Endothelial cell of umbilical vein (primary cell): ENCODE results near the gene RAB38. TPM values are rescaled to one million over a fixed set of nuclear protein-coding genes. Genes with fewer than 3 reads are reported as not detected.

ENCODE experiments used
- BruUV-seq: library from RNA; stranded (reverse); fragments of 400-500 nt; replicated peaks from 2 replicates; lab custom pipeline; 2021; lab: Mats Ljungman, UMichigan
- CTCF ChIA-PET: fragments of 300-600, 350-600 bp; sonication (Branson Sonifier 250); formaldehyde crosslinking; loops from one replicate; lab custom pipeline; 2021; ENCODE audit warnings: antibody characterized with exemption, inconsistent platforms; lab: Charles Lee
- POLR2A ChIA-PET: fragments of 300-600, 350-600 bp; sonication (Branson Sonifier 250); formaldehyde crosslinking; loops from one replicate; lab custom pipeline; 2021; ENCODE audit warnings: antibody characterized with exemption, inconsistent platforms; lab: Charles Lee
- DNase-seq: peaks from one replicate; pipeline ENCODE4 v3.0.0-alpha.2; 2011; ENCODE audit warnings: low read depth, low spot score
- FAIRE-seq: peaks from 2 replicates; lab custom pipeline; 2011; peaks lifted over from hg19 to GRCh38; lab: Jason Lieb, UNC
- H2AFZ ChIP-seq: 2 replicates; pipeline ENCODE4 v1.6.0; 2012; ENCODE audit warnings: low read depth, low read length, control low read depth, inconsistent platforms
- H3K27ac ChIP-seq: 2 replicates; pipeline ENCODE4 v1.5.1; 2011; ENCODE audit warnings: low read depth, mild to moderate bottlenecking, control low read depth, low read length, moderate library complexity; ENCODE audit not compliant: insufficient read depth
- H3K27me3 ChIP-seq, 2 experiments: 2 replicates each; pipeline versions ENCODE4 v1.6.0 to v1.6.1; 2011; ENCODE audit warnings: low read length in 2 of 2, mixed read lengths in 1 of 2; ENCODE audit not compliant: control insufficient read depth in 2 of 2, insufficient read depth in 2 of 2
- H3K36me3 ChIP-seq, 2 experiments: 2 replicates in 1 of 2; 3 replicates in 1 of 2; pipeline ENCODE4 v1.5.1; 2011; ENCODE audit warnings: low read length in 2 of 2, mild to moderate bottlenecking in 1 of 2, moderate library complexity in 1 of 2; ENCODE audit not compliant: control insufficient read depth in 2 of 2, insufficient read depth in 2 of 2; ENCODE audit errors: extremely low read depth in 1 of 2
- H3K4me1 ChIP-seq: 3 replicates; pipeline ENCODE4 v1.5.1; 2011; ENCODE audit warnings: mild to moderate bottlenecking, low read length; ENCODE audit not compliant: control insufficient read depth, insufficient read depth; ENCODE audit errors: extremely low read depth
- H3K4me2 ChIP-seq: 2 replicates; pipeline ENCODE4 v1.6.1; 2011; ENCODE audit warnings: low read length, control low read depth, mixed read lengths; ENCODE audit not compliant: insufficient read depth
- H3K4me3 ChIP-seq, 3 experiments: fragments of 200-600 bp in 1 of 3; sonication (generic), shearing (Covaris generic) in 1 of 3; replicated peaks in 1 of 3; 2 replicates each; pipeline ENCODE4 v1.5.1; 2011 to 2016; ENCODE audit warnings: control low read depth in 3 of 3, low read length in 3 of 3, mild to moderate bottlenecking in 2 of 3, inconsistent platforms in 1 of 3, low read depth in 1 of 3, moderate library complexity in 1 of 3; ENCODE audit not compliant: insufficient read depth in 1 of 3
- H3K79me2 ChIP-seq: 2 replicates; pipeline ENCODE4 v1.6.0; 2012; ENCODE audit warnings: low read length, inconsistent platforms; ENCODE audit not compliant: control insufficient read depth, insufficient read depth
- H3K9ac ChIP-seq: replicated peaks from 2 replicates; pipeline ENCODE3; 2011; ENCODE audit warnings: low read length, control low read depth; ENCODE audit not compliant: insufficient read depth; ENCODE audit errors: extremely low read depth
- H3K9me1 ChIP-seq: replicated peaks from 3 replicates; pipeline ENCODE4 v1.6.0; 2011; ENCODE audit warnings: mild to moderate bottlenecking, low read length; ENCODE audit not compliant: control insufficient read depth, insufficient read depth; ENCODE audit errors: extremely low read depth
- H3K9me3 ChIP-seq: replicated peaks from 2 replicates; pipeline ENCODE4 v1.5.1; 2012; ENCODE audit warnings: low read length, inconsistent platforms; ENCODE audit not compliant: control insufficient read depth, insufficient read depth
- H4K20me1 ChIP-seq: replicated peaks from 2 replicates; pipeline ENCODE3; 2011; ENCODE audit warnings: mild to moderate bottlenecking, low read length; ENCODE audit not compliant: control insufficient read depth, insufficient read depth; ENCODE audit errors: extremely low read depth
- CTCF ChIP-seq, 2 donors: IDR thresholded peaks; 1 replicate in 1 of 2; 2 replicates in 1 of 2; pipeline ENCODE4 v1.5.1; 2011; ENCODE audit warnings: low read length in 2 of 2, mild to moderate bottlenecking in 2 of 2, moderate library complexity in 2 of 2, control low read depth in 1 of 2, inconsistent platforms in 1 of 2, low read depth in 1 of 2; ENCODE audit not compliant: insufficient read depth in 1 of 2; ENCODE audit errors: extremely low read depth in 1 of 2
- EZH2 ChIP-seq: IDR thresholded peaks from 2 replicates; pipeline ENCODE4 v1.6.1; 2012; ENCODE audit warnings: borderline replicate concordance, low read depth, mild to moderate bottlenecking, moderate library complexity, low read length, inconsistent platforms; ENCODE audit not compliant: severe bottlenecking
- FOS ChIP-seq: IDR thresholded peaks from 2 replicates; pipeline ENCODE4 v1.6.1; 2011; ENCODE audit warnings: mild to moderate bottlenecking, low read length, moderate library complexity, borderline replicate concordance; ENCODE audit not compliant: insufficient read depth
- GATA2 ChIP-seq: IDR thresholded peaks from 2 replicates; pipeline ENCODE4 v1.7.0; 2011; ENCODE audit warnings: low read depth, mild to moderate bottlenecking, moderate library complexity, mixed read lengths, low read length; ENCODE audit not compliant: insufficient read length, insufficient read depth
- JUN ChIP-seq: IDR thresholded peaks from 2 replicates; pipeline ENCODE4 v1.6.1; 2011; ENCODE audit warnings: borderline replicate concordance, low read depth; ENCODE audit not compliant: insufficient read length, insufficient read depth
- MAX ChIP-seq: IDR thresholded peaks from 2 replicates; pipeline ENCODE4 v1.6.1; 2011; ENCODE audit not compliant: insufficient read depth, insufficient read length
- MYC ChIP-seq: IDR thresholded peaks from one replicate; pipeline ENCODE4 v1.6.1; 2011; ENCODE audit warnings: mild to moderate bottlenecking, low read depth, low read length
- POLR2A ChIP-seq: IDR thresholded peaks from 2 replicates; pipeline ENCODE4 v1.6.1; 2012; ENCODE audit warnings: low read depth, mild to moderate bottlenecking, control low read depth, low read length
- POLR2AphosphoS5 ChIP-seq: IDR thresholded peaks from 2 replicates; pipeline ENCODE4 v1.6.1; 2012; ENCODE audit warnings: low read depth, mild to moderate bottlenecking, control low read depth, low read length, moderate library complexity; ENCODE audit not compliant: insufficient read depth
- dilution Hi-C: fragments of 300-500 bp; cut with MboI; formaldehyde crosslinking; loops from one replicate; pipeline ENCODE4 v1.15.0; 2019; ENCODE audit warnings: low sequenced_read_pairs; ENCODE audit not compliant: extremely low pct_ligation_motif_present
- intact Hi-C: fragments of 100-400 bp; cut with micrococcal nuclease; formaldehyde crosslinking; loops from one replicate; pipeline ENCODE4 v1.10.0; 2022
- polyA plus RNA-seq, 4 experiments: library from polyadenylated mRNA; depleted of rRNA in 3 of 4; stranded (reverse) in 3 of 4; unstranded in 1 of 4; fragments of >200 nt; gene quantifications; 2 replicates each; pipeline versions ENCODE4 v1.2.1 to v1.2.3, GENCODE V29; 2011 to 2012; ENCODE audit warnings: missing spikeins in 1 of 4
- total RNA-seq: library from RNA; stranded (reverse); gene quantifications from 2 replicates; pipeline ENCODE4 v1.2.3, GENCODE V29; 2021

Gene RAB38
- total and polyA plus RNA-seq, 2 donors (not counting 3 experiments of a cell fraction or from before 2014, with no cell fraction given): 3.0 to 3.6 TPM

- H3K4me3 ChIP-seq: no peak overlapping the region
- H2AFZ ChIP-seq: no peak overlapping the region
- intact Hi-C loops (no loop called here), dilution Hi-C loops (no loop called here)
- no peak for FAIRE-seq
- no TSS peak for BruUV-seq
- no peak overlapping the region for H3K27ac ChIP-seq
- H3K9me3 ChIP-seq: no peaks in the 10 kb centered on the region
- ChIA-PET CTCF (no interaction called here), POLR2A (no interaction called here)
- no peaks in the 10 kb centered on the region for H3K36me3 ChIP-seq
- H3K79me2 ChIP-seq: no peaks in the 10 kb centered on the region
- H3K9me1 ChIP-seq: no peaks in the 10 kb centered on the region
- H3K9ac ChIP-seq: no peak overlapping the region
- H3K27me3 ChIP-seq: no peaks in the 10 kb centered on the region
- no peak for TF ChIP-seq CTCF (IDR thresholded peaks at IDR 0.05; ENCODE audit: extremely low read depth in 1 of 2, insufficient read depth in 1 of 2, low read depth in 1 of 2, low read length in 2 of 2)
- TF ChIP-seq JUN: no peak
- TF ChIP-seq MAX: no peak
- no peak for TF ChIP-seq FOS
- no peak for TF ChIP-seq GATA2
- no peak for TF ChIP-seq POLR2A
- TF ChIP-seq MYC: no peak
- no peak for TF ChIP-seq EZH2
- no peak for TF ChIP-seq POLR2AphosphoS5
- no peaks in the 10 kb centered on the region for H4K20me1 ChIP-seq
- H3K4me2 ChIP-seq: no peak overlapping the region
- DNase-seq: no peak
- H3K4me1 ChIP-seq: no peaks in the 10 kb centered on the region
Measured at GRCh38 chr11:88188932-88189253, 13.7 kb upstream of the RAB38 start.
